Muscle layer of colon (tissue), 2 donors: ENCODE measurements around the gene SOX10.
A peak's percentile ranks its signal among the peaks of the same experiment; 100 is the strongest.

Source experiments
- H3K27ac ChIP-seq: one replicate; pipeline ENCODE4 v1.7.0; 2013; ENCODE audit warnings: low read depth, mild to moderate bottlenecking, low read length, moderate library complexity
- H3K27me3 ChIP-seq, 2 donors: one replicate each; pipeline ENCODE4 v1.7.0; 2013; ENCODE audit warnings: low read length in 2 of 2, mild to moderate bottlenecking in 2 of 2; ENCODE audit not compliant: insufficient read depth in 2 of 2, control insufficient read depth in 1 of 2
- H3K36me3 ChIP-seq: one replicate; pipeline ENCODE4 v1.7.0; 2013; ENCODE audit warnings: mild to moderate bottlenecking, low read length; ENCODE audit not compliant: insufficient read depth
- H3K4me1 ChIP-seq: one replicate; pipeline ENCODE4 v1.7.0; 2013; ENCODE audit warnings: mild to moderate bottlenecking, low read length; ENCODE audit not compliant: insufficient read depth
- H3K4me3 ChIP-seq, 2 donors: one replicate each; pipeline ENCODE4 v1.7.0; 2013; ENCODE audit warnings: low read length in 2 of 2, low read depth in 1 of 2, mild to moderate bottlenecking in 1 of 2, moderate library complexity in 1 of 2
- H3K9ac ChIP-seq: one replicate; pipeline ENCODE4 v1.7.0; 2013; ENCODE audit warnings: low read length
- H3K9me3 ChIP-seq: one replicate; pipeline ENCODE4 v1.7.0; 2013; ENCODE audit warnings: mild to moderate bottlenecking, low read length
- donor health status: abdominal sarcoma.
- donor health status: Adenocarcinoma of cecum.

SOX10 gene

GRCh38 chr22:38026130-38027111 is 42.1 kb upstream of the SOX10 start:
- no peak overlapping the region for H3K27ac ChIP-seq
- no peak overlapping the region for H3K4me3 ChIP-seq
- no peaks in the 10 kb centered on the region for H3K4me1 ChIP-seq

GRCh38 chr22:38025514-38025913 is 41.2 kb upstream of the SOX10 start:
- no peak overlapping the region for H3K4me3 ChIP-seq
- no peaks in the 10 kb centered on the region for H3K27me3 ChIP-seq
- H3K9me3 ChIP-seq, result no peaks in the 10 kb centered on the region
- H3K36me3 ChIP-seq, result no peaks in the 10 kb centered on the region
- H3K27ac ChIP-seq, result no peak overlapping the region
- H3K4me1 ChIP-seq, result no peaks in the 10 kb centered on the region
- H3K9ac ChIP-seq, result no peak overlapping the region

More at GRCh38 chr22:38026130-38027111, 42.1 kb upstream of the SOX10 start:
- H3K27me3 ChIP-seq, result no peaks in the 10 kb centered on the region
- no peaks in the 10 kb centered on the region for H3K36me3 ChIP-seq
- H3K9ac ChIP-seq, result no peak overlapping the region
- no peaks in the 10 kb centered on the region for H3K9me3 ChIP-seq

DNA sequence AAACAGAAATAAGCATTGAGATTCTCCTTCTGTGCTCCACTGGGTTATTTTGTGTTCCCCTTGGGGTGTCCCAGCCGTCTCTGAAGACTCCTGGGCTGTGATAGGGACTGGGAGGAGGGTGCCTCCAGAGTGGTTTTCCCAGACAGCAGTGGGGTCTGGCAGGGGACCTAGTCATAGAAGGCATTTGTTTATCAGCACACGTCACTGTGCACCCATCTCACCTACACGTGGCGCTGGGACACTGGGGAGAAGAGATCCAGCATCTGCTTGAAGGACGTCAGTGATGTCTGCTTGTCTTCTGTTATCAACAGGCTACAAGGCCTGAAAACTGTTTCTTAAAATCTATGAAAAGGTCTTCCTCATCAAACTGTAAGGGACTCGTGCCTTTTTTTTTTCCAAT is 38.7 kb upstream of the SOX10 start:
- Histone ChIP-seq H3K27ac (no peak overlapping the region), H3K4me1 (peaks cover 1% of the 10 kb centered on the region)

DNA sequence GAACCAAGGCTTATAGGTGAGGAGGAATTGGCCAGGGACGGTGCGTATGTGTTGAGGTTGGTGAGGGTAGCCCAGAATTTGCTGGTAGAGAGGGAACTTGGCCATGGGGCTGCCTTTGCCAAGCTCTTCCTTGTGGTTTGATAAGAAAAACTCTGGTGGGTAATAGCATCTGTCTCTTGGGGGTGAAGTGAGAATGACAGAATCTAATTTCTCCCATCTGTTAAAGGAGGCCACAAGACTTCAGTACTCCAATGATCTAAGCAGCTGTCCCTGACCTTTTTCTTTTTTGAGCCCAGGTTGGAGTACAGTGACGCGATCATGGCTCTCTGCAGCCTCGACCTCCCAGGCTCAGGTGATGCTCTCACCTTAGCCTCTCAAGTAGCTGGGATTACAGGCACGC is 36.9 kb upstream of the SOX10 start:
- Histone ChIP-seq H3K9me3 (no peaks in the 10 kb centered on the region), H3K27ac (no peak overlapping the region), H3K4me3 (no peak overlapping the region), H3K27me3 (no peaks in the 10 kb centered on the region), H3K9ac (no peak overlapping the region), H3K4me1 (peaks cover 17% of the 10 kb centered on the region), H3K36me3 (no peaks in the 10 kb centered on the region)

More for the DNA sequence above, 38.7 kb upstream of the SOX10 start:
- Histone ChIP-seq H3K27me3 (no peaks in the 10 kb centered on the region), H3K36me3 (no peaks in the 10 kb centered on the region), H3K9ac (no peak overlapping the region), H3K9me3 (no peaks in the 10 kb centered on the region), H3K4me3 (no peak overlapping the region)

DNA sequence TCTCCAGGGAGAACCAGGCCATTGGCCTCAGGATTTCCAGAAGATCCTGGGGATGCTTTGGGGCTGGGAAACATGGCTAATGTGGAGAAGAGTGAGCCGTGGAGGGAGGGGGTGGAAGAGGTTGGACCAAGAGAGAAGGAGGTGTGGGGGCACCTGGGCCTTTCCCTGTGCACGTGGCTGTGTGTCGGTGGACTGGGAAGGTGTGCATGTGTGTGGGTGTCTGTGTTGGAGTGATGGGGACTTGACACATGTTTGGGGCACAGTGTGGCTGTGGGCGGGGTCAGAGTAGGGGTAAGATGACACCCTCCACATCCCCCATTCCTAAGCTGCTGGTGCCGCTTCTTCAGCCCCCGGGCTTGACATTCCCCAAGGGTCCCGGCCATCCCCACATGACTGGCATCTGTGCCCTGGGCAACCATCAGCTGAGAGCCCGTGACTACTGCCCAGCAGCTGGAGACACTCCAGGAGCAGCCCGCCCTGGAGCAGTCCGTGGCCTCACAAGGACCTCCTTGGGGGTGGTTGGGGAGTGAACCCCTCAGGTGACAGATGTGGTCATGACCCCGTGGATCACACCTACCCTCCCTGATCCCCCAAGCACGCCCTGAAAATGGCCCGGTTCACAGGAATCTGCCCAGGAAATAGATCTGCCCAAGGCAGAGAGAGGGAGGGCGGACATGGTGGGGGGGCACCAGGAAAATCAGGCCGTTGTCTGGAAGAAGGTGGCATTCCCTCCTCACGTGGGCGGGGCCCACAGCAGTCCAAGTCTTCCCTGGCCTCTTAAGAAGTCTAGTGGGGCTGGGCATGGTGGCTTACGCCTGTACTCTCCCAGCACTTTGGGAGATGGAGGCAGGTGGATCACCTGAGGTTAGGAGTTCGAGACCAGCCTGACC is 34.8 kb upstream of the SOX10 start:
- Histone ChIP-seq H3K9ac (no peak overlapping the region), H3K9me3 (no peaks in the 10 kb centered on the region), H3K4me3 (no peak overlapping the region), H3K27me3 (no peaks in the 10 kb centered on the region), H3K36me3 (no peaks in the 10 kb centered on the region), H3K4me1 (peaks cover 21% of the 10 kb centered on the region), H3K27ac (no peak overlapping the region)

DNA sequence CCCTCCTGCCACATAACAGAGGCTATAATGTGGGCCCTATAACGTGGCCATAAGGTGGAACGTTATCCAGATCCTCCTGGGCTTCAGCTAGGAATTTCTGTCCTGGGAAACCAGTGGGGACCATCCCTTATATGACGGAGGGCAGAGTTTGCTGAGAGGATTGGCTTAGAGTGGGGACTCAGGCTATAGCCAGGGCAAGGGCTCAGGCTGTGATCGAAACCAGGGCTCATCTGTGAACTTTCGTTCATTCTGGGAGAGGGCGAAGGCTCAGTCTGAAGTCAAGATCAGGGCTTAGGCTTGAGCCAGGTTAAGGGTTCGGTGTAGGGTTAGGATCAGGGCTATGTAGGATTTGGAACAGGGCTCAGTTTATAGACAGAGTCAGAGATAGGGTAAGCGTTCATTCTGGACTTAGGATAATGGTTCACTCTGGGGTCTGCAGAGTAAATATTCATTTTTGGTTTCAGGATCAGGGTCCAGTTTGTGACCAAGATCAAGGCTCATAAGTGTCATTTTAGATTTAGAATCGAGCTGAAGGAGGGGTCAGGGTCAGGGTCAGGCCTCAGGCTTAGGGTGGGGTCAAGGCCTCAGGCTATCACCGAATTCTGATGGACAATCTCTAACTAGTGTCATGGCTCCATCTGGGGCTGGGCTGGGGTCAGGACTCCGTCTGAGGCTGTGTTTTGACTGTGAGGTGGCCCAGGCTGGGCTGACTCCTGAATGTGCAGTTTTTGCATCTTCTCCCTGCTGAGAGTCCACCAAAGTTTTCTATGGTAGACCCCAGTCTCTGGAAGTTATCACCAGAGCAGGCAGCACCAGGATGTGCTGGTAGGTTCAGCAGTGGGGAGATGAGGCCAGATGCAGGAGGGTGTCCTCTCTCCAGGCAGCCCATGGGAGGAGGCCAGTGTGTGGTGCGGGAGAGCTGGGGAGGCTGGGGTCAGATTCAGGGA is 33.9 kb upstream of the SOX10 start:
- H3K4me3 ChIP-seq, result no peak overlapping the region
- H3K36me3 ChIP-seq, result no peaks in the 10 kb centered on the region
- no peaks in the 10 kb centered on the region for H3K27me3 ChIP-seq
- peaks cover 21% of the 10 kb centered on the region for H3K4me1 ChIP-seq
- no peaks in the 10 kb centered on the region for H3K9me3 ChIP-seq
- H3K27ac ChIP-seq, result peak overlapping the region; percentile 64
- no peak overlapping the region for H3K9ac ChIP-seq

GRCh38 chr22:38017272-38017920 is 33.0 kb upstream of the SOX10 start:
- H3K9ac ChIP-seq, result no peak overlapping the region
- peaks cover 21% of the 10 kb centered on the region for H3K4me1 ChIP-seq
- no peaks in the 10 kb centered on the region for H3K36me3 ChIP-seq
- no peaks in the 10 kb centered on the region for H3K9me3 ChIP-seq
- no peak overlapping the region for H3K4me3 ChIP-seq
- peak overlapping the region; percentile 64 for H3K27ac ChIP-seq
- no peaks in the 10 kb centered on the region for H3K27me3 ChIP-seq

GRCh38 chr22:38016182-38017151 is 32.1 kb upstream of the SOX10 start:
- H3K27me3 ChIP-seq, result no peaks in the 10 kb centered on the region
- H3K27ac ChIP-seq, result peak overlapping the region; percentile 64
- no peaks in the 10 kb centered on the region for H3K36me3 ChIP-seq
- H3K9ac ChIP-seq, result no peak overlapping the region
- peaks cover 21% of the 10 kb centered on the region for H3K4me1 ChIP-seq
- H3K9me3 ChIP-seq, result no peaks in the 10 kb centered on the region
- H3K4me3 ChIP-seq, result peak overlapping the region in 1 of 2 donors; percentile 12

DNA sequence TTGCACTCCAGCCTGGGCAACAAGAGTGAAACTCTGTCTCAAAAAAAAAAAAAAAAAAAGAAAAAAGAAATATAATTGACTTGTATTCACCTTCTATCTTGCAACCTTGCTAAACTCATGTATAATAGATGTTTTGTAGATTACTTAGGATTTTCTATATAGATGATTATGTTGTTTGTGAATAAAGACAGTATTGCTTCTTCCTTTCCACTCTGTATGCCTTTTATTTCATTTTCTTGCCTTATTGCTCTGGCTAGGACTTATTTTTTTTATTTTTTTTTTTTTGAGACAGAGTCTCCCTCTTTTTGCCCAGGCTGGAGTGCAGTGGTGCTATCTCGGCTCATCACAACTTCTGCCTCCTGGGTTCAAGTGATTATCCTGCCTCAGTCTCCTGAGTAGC is 29.7 kb upstream of the SOX10 start:
- H3K9me3 ChIP-seq, result no peaks in the 10 kb centered on the region
- no peaks in the 10 kb centered on the region for H3K36me3 ChIP-seq
- H3K9ac ChIP-seq, result no peak overlapping the region
- H3K4me3 ChIP-seq, result no peak overlapping the region
- no peaks in the 10 kb centered on the region for H3K27me3 ChIP-seq
- H3K4me1 ChIP-seq, result peaks cover 21% of the 10 kb centered on the region
- no peak overlapping the region for H3K27ac ChIP-seq
